Stimulated activated naive CD4-positive, alpha-beta T cell (primary cell): ENCODE measurements around the gene AOC2.
"Not testable (repeated sequence)": the region's sequence is repeated elsewhere in the genome, so short reads cannot be mapped to it uniquely, and the experiment has no call there.

ENCODE experiments used
- DNase-seq, 6 experiments: peaks; one replicate each; lab custom pipeline; 2025; lab: John Stamatoyannopoulos, UW

The AOC2 gene

DNA sequence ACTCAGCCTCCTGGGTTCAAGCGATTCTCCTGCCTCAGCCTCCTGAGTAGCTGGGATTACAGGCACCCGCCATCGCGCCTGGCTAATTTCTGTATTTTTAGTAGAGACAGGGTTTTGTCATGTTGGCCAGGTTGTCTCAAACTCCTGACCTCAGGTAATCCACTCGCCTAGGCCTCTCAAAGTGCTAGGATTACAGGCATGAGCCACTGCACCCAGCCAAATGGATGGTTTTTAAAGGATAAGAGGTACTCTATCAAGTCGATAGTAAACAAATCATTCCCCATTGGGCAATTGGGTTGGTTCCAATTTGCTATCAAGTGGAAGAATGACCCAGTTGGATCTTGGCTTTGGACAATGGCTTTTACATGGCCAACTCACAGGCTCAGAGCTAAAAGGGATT is 37.3 kb downstream of the AOC2 start:
- not testable (repeated sequence) for DNase-seq

DNA sequence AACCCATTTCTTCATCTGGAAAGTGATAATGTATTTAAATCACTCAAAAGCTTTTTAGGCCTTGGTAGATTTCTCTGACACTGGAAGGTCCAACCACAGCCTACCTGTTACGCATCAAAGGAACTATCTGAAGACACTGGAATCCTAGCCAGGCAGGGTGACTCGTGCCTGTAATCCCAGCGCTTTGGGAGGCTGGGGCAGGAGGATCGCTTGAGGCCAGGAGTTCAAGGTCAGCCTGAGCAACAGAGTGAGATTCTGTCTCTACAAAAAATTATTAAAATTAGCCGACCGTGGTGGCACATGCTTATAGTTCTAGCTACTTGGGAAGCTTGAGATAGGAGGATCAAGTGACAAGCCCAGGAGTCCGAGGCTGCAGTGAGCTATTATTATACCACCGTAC is 37.8 kb downstream of the AOC2 start:
- no peak for DNase-seq

DNA sequence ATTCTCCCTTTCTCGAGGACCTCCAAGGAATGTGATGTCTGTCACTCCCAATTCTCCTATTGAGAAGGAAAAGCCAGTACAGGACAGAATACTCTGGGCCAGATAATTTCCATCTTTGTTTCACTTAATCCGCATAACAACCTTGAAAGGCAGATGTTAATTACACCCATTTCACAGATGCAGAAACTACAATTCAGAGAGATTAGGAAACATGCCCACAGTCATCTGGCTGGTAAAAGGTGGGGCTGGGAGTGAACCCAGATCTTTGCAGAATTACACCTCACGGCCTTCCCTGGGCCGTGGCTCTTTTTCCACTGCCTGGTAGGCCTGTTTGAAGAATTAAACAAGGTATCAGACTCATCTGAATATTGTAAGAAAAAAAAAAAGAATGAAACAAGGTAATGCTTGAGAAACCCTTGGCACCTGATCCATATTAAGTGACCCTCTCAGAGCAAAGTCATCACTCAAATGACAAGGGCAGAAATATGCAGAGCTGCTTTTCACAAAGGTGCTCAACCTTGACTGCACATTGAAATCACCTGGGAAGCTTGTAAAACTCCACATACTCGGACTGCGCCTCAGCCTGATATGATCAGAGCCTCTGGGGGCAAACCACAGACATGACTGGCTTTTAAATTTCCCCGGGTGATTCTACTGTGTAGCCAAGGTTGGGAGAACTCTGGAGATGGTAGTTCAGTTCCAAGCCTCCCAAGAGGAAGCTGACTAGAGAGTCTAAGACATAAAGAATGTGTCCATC is 39.6 kb downstream of the AOC2 start:
- no peak for DNase-seq

- not testable (repeated sequence) for DNase-seq
Observed at GRCh38 chr17:42885806-42886205, 41.4 kb downstream of the AOC2 start.

DNA sequence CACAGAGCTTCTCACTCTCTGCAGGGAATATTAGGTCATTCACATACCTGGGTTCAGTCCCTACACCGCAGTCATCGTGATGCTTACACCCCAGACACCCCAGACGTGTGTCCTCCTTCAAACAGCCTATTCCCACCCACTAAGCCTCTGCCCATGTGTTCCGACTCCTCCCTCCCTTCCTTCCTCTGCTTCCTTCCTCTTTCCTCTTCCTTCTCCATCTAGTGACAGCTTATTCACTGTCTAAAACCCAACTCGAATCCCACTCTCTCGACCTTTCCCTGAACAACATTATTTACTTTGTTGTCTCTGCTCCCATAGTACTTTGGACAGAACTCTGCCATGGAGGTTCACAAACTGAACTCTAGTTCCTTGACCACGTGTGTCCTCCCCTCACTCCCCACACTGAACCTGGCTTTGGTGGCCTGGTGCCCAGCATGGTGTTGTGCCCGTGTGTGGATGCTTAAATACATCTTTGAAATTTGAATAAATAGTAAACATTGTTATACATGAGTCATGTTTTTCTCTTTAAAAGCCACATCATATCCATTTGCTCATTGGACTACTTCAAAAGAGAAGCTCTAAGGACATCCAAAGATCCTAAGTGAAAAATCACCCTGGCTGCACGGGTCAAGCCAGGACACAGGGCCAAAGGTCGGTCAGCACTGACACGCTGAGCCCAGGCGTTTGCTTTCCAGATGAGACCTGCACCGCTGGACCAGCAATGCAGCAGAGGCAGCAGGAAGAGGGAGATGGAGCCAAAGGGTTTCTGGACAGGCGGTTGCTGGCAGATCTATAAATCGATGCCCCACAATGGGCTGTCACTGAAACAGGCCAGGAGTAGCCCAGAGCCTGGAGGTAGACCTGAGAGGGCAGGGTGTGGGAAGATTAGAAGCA is 42.1 kb downstream of the AOC2 start:
- DNase-seq: no peak

- DNase-seq: no peak
Observed at GRCh38 chr17:42889809-42890208, 45.4 kb downstream of the AOC2 start.

DNA sequence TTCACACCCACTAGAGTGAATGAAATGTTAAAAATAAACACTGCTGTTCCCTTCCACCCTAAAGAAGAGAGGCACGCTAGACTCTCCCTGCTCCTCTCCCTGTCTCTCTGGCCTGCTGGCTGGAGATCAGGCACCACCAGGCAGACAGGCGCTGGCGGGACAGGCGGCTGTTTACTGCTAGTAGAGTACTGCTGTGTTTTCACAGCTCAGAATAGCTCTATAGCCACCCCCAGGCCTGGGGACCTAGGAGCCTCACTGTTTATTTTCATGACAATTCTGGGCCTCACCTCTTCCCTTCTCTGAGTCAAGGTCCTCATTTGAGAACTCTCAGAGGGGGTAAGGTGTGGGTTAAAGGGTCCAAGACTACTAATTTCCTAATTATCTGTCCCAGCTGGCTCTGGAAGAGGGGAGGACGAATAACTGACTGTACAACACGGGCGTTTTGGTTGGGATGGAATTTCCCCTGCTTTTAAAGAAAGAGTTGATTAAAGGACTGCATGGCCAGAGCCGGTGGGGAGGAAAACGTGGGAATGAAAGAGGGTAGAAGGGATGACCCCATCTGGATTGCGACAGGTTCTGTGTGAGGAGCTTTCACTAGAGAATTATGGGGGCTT is 47.3 kb downstream of the AOC2 start:
- no peak for DNase-seq

GRCh38 chr17:42893359-42893758 is 49.0 kb downstream of the AOC2 start:
- DNase-seq: no peak

GRCh38 chr17:42894283-42895184 is 50.2 kb downstream of the AOC2 start:
- no peak for DNase-seq

DNA sequence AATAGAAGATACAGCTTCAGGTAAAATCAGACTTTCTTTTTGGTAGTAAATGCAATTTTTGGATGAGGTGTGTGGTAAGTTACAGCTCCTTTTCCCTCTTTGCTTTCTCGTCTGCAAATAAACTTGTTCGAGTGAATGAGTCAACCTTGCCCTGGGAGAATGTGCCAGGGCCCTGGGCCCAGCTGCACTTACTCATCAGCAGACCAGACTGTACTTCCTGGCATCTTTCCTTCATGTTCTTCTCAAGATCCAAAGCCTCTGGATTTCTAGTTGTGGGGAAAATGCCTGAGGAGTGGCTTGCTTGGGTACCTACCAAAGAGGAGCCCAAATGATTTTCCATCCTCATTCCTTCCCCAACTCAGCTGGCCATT is 50.8 kb downstream of the AOC2 start:
- DNase-seq: no peak

DNA sequence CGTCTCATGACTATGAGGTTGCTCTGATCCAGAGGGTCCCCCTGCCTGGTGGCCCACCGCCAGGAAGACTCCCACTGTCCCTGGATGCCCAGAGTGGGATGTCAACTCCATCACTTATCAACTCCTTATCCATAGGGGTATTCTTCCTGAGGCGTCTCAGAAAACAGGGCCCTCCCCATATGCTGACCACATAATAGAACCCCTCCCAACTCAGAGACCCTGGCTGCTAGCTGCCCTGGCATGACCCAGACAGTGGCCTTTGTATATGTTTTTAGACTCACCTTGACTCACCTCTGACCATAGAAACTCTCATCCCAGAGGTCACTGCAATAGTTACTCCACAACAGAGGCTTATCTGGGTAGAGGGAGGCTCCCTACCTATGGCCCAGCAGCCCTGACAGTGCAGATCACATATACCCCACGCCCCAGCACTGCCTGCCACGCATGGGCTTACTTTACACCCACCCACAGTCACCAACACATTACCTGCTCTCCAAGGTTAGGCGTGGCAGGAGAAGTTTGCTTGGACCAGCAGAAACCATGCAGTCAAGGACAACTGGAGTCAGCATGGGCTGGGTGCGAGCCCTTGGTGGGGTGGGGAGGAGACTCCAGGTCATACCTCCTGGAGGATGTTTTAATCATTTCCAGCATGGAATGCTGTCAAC is 53.9 kb downstream of the AOC2 start:
- DNase-seq: no peak

GRCh38 chr17:42899981-42900380 is 55.6 kb downstream of the AOC2 start:
- DNase-seq: not testable (repeated sequence)
